Activated T-cell treated with anti-CD3 and anti-CD28 coated beads for 24 hours (primary cell): ENCODE measurements around the gene SCAF1.

ENCODE experiments used
- DNase-seq: peaks from one replicate; pipeline ENCODE4 v3.0.0-alpha.2; 2020; ENCODE audit warnings: low read depth

Gene SCAF1

DNA sequence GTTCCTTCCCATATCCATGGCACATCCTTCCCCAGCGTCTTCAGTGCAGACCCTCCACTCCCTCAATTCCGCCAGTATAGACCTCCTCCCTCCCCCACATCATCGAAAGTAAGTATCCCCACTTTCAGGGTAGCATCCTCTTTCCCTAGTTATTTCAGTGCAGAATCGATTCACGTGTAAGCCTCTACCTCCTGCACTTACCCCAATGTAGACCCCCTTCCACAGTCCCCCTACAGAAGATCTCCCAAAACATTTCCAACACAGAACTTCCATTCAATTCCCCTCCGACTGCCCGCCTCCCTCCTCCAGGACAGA is 23.0 kb downstream of the SCAF1 start:
- DNase-seq, result no peak

DNA sequence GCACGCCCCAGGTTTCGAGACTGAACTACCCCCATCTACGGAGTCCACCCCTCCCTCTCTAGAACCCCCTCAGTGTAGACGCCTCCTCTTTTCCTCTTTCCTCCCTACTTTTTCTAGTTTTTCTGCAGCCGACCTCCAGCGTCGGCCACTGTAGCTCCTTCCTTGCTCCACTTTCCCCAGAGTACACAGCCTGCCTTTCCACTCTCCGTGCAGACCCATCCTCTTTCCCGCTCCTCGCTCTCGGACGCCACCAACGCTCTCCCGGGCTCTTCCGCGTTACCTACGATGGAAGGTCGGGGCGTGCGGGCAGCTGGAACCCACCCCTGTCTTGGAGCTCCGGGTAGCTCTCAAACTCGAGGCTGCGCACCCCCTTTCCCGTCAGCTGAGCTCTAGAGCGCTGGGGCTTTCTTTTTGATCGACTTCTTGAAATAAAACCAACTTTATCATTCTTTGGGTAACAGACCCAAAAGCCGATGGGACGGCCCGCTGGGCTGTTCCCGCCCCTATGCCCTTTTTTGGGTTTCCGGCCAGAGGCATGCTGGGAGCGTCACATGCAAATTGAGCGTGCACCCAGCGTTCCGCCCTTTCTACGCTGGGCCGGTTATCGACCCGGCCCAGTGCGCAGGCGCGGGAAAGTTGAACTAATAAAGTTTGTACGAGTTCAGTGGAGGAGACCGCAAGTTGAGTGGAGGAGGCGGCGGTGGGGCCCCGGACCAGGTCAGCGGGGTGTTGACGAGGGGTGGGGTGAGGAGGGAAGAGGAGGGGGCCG is 23.5 kb downstream of the SCAF1 start, which contains the start of the genes BCL2L12 and IRF3:
TSS of gene BCL2L12 (plus strand) at position 583 of the 769 bp plus-strand sequence. CDS start 760 bp downstream, outside the sequence.
TSS of gene IRF3 (minus strand) at position 507 of the 769 bp plus-strand sequence. CDS start 1,019 bp downstream, outside the sequence.
- peak; percentile 99 for DNase-seq

DNA sequence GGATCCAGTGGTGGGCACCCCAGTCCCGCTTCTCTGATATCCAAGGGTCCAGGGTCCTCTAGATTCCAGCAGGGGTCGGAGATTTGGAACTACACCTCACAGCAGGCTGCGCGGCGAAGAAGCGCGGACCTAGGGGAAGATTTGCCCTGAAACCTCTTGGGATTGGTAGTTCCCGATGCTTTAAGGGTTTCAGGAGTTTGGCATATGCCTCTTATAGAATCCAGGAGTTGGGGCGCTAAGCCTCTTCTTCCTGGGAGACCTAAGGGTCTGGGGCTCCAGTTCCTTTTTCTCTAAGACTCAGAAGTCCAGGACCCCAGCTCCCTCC is 24.1 kb downstream of the SCAF1 start:
- DNase-seq, result no peak

DNA sequence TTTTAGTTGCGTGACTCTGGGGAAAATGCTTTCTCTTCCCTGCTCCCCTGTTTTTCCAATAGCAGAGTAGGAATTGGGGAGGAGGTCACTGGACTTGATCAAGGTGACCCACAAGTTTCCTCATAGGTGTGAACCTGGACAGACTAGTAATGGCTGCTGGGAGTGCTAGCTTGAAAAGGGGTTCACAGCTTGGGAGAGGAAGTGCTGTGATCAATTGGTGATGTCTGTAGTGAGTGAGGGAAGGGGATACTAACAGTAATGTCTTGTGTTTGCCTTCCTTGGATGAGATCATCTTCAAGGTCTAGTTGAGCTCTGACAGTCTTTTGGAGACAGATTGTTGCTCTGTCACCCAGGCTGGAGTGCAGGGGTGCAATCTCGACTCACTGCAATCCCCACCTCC is 25.5 kb downstream of the SCAF1 start:
- no peak for DNase-seq

DNA sequence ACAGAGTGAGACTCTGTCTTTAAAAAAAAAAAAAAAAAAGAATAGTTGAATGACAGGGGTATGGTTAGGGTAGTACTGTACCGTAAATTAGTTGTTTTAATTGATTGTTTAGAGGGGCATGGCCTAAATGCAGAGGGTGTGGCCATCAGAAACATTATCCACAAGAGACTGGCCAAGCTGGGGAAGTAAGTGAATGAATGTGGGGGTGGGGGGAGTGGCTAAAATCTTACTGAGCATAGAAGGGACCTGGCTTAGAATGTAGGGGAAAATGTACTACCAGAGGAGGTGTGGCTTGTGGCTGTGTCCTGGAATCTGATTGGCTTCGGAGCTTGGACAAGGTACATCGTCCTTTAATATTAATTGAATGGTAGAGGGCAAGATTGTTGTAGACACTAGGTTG is 27.5 kb downstream of the SCAF1 start:
- DNase-seq, result no peak

DNA sequence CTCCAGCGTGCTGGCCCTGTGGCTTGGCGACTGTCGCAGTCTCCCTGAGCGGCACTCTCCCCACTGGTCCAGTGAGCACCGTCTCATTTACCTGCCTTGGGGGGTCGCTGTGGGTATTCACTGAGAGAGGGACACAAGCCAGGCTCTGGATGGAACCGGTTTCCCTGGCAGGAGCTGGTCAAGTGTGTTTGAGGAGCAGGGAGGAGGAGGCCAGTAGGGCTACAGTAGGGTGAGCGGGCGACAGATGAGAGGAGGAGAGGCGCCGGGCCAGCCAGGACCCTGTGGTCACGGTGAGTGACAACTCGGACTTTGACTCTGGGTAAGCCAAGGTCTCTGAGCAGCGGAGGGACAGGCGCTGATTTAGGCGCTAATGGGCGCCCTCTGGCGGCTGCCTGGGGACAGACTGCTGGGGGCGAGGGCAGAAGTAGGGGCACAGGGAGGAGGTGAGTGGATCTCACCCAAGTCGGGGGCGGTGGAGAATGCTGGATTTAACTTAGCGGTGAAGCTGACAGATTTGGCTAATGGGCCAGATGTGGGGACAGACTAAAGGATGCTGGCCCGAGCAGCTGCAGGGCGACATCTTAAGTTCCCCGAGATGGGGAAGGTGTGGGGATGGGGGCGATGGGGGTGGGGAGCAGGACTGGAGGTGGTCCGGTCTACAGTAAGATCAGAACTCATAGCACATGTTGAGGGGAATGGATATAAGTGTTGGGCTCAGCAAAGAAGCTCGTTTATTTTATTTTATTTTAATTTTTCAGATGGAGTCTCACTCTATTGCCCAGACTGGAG is 30.3 kb downstream of the SCAF1 start:
- peak; percentile 60 for DNase-seq

DNA sequence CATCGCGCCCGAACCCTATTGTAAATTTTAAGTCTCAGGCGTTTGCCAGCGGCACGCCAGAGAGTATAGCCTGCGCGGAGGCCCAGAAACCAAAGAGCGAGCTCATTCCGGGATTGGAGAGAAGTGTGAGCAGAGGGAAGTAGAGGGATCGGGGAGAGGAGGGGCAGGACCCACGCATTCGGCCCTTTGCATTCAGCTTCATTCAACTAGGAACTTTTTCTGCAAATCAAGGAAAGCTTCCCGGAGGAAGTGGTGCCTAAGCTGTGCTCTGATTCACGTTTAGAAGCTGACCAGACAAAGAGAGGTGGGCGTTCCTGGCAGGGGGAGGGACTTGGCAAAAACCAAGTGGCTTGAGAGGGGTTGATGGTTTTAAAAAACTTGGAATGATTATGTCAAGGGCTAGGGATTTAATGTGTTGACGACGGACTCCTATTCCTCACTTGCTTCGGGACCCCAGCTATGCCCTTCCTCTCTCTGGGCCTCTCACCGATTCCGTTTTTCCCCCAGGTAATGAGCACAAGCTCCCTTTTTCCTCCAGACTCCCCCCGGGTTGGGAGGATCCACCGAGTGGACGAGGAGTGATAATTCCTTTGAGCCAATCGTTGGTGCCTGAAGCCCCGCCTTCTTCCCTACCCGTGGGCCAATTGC is 34.3 kb downstream of the SCAF1 start:
- no peak for DNase-seq

DNA sequence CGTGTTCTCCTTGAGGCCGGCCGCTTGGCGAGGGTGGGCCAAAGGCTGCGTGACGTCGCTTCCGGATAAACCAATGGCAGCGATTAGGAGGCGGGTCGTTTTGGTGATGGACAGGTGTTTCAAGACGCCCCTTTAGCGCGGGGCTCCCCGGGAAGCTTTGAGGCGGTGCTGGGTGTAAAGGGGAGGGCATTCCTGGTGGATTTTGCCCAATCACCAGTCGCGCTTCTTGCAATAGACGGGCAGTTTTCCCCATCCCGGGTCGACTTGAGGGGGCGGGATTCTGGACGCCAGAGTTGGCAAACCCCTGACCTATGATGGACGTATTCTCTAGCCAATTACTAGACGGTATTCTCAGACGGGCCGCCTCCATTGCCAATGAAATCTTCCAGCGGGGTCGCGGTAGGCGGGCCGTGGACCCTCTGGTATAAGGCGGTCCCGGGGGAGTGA is 34.8 kb downstream of the SCAF1 start:
- peak; percentile 98 for DNase-seq

DNA sequence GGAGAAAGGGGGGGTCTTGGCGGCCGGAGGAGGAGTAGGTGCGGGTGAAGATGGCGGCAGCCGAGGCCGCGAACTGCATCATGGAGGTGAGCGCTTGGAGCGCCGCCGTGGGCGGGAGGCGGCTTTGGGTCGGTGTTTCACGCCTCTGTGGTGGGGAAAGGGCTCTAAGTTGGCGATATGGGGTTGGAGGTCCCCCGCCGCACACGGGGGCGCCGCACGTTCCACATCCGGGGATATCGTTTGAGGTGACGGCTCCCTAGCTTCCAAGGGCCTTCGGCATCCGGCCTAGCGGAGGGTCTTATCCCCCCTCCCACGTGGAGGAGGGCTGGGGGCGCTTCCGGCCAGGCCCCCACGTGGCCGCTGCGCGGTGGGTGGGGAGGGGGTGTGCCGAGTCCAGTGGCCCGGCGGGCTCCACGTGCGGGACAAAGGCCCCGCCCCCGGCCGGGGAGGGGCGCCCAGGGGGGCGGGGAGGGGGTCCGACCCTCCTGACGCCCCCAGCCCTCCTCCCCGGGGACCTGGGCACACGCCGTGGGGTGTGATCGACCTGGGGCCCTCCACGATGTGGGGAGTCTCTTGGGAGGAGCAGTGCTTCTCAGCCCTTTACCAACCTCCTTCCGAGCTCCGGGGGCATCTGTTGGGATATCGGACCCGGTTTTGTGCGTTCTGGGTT is 35.4 kb downstream of the SCAF1 start, which contains the start of gene PRMT1:
TSS of gene PRMT1 (plus strand) at position 41 of the 670 bp plus-strand sequence. CDS start at position 51, 10 bp downstream.
- DNase-seq, result no peak

DNA sequence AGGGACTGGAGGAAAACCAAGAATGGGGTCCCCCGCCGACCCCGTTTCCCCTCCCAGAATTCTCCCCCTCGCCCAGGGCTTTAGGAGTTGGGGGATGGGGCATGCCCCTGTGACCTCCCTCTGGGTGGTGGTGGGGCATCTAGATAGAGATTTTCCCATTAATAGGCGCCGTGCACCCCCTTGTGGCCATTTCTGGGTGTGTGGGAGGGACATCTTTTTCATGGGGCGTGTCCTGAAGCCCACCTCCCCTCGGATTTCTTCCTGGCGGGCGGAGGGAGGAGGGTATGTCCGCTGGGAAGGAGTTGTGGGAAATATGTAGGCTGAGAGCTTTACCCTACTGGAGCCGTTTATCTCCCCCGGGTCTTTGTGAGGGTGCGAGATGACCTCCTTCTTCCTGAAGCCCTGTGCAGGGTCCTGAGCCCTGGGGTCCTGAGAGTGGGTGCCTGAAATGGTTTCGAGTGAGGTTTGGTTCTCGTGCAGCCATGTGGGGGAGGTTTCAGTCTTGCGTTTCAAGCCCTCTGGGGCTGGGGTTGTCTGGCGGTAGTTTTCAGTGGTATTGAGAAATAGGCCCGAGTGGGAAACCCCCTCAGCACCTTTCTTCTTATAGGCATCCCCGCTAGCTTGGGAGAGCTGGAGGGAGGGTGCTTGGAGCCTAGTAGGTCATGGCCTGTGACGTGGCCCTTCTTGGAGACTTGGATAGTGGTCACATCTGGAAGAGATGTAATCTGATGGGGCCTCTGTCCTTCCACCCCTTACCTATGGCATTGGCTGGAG is 36.1 kb downstream of the SCAF1 start:
- peak; percentile 72 for DNase-seq

DNA sequence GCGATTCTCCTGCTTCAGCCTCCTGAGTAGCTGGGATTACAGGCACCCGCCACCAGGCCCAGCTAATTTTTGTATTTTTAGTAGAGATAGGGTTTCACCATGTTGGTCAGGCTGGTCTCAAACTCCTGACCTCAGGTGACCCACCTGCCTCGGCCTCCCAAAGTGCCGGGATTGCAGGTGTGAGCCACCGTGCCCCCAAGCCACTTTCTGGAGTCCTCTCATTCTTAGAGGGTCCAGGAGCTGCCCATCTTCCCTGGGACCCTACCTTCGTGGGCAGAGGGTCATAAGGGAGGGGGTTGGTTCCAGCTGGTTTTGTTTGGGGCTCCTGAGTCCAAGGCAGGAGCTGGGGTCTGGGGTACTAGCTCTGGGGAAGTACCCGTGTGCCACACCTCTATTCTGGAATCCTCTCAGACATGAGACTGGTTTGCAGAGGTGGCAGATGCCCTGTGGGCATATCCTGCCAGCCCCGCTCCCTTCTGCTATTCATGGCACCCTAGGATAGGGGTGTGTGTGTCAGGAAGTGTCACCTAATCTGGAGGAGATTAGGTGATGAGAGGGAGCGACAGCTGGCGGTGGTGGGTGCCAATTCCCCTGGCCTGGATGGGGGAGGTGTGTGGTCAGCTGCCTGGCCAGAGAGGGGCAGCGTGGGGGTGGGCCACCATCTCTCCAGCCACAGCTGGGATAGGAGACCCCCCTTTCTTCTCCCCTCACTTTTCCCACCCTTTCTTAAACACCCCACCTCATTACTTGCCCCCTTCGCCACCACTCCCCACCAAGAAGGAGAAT is 37.2 kb downstream of the SCAF1 start:
- no peak for DNase-seq

DNA sequence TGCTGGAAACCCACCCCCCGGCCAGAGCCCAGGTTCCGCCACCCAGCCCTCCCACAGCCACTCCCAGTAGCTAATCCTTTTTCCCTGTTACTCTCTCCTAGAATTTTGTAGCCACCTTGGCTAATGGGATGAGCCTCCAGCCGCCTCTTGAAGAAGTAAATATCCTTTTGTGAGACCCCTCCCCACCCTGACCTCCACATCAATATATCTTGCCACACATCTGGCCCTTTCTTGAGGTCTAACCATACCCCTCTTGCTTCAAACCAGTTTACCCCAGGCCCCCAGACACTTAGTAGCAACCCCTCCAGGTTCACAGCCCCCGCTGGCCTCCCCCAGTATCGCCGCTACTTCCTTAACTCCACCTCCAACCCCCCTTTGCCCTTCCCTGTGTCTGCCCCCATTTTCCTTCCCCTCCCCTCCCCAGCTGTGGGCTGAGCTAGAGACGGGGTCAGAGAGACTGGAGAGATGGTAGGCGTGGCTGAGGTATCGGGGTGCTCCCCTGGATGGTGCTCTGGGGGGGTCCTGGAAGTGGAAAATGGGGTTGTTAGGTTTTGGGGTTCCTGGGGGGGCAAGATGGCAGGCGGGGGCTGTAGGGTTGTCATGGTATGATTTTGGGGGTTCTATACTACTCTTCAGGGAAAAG is 37.9 kb downstream of the SCAF1 start:
- DNase-seq, result no peak

DNA sequence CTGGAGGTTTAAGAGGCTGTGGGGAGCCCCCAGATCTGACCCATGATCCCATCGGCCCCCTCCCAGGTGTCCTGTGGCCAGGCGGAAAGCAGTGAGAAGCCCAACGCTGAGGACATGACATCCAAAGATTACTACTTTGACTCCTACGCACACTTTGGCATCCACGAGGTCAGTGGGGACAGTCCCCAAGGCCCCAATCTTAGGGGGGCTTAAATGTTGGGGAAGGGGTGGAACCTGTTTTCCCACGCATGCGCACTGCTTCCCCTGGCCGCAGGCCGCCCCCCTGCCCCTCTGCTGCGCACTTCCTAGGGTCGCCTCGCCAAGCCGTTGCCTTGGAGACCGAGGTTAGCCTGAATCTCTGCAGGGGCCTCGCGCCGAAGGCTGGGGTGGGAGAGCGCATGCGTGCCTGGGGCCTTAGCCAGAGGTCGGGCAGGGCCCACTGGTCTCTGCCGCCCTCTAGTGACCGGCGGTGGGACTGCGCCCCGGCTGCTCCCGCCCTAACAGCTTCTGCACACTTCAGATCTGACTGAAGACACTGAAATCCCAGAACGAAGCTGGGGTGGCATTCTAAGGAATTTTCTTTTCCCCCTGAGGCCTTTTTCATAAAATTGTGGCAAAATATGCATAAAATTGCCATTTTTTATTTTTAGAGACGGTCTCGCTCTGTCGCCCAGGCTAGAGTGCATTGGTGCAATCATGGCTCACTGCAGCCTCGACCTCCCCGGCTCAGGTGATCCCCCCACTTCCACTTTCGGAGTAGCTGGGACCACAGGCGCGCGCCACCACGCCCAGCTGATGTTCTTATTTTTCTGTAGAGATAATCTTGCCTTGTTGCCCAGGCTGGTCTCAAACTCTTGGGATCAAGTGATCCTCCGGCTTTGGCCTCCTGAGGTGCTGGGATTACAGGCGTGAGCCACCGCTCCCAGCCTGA is 38.7 kb downstream of the SCAF1 start:
- DNase-seq, result peak; percentile 91

DNA sequence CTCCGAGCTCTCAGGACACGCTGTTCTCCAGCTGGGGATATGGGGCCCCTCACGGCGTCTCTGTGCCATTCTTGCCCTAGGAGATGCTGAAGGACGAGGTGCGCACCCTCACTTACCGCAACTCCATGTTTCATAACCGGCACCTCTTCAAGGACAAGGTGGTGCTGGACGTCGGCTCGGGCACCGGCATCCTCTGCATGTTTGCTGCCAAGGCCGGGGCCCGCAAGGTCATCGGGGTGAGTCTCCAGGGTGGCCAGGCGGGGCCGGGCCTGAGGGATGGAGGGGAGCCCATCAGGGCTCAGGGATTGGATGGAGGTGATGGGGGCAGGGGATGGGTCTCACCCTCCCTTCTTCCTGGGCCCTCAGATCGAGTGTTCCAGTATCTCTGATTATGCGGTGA is 39.8 kb downstream of the SCAF1 start:
- no peak for DNase-seq

DNA sequence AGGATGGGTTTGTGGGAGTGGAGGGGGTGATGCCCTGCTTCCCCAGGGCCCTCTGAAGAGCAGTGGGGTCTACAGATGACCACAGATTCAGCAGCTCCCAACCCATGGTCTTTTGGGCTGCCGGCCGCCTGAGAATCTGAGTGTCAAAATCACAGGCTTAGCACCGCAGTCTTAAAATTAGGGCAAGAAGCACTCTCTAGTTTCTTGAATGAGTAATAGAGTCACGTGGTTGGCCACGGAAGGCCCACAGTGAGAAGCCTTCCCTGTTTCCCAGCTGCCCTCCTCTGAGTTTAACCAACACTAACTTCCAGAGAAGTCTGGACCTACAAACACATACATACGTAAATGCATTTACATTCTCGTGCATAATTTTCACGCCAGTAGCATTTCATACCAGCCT is 40.3 kb downstream of the SCAF1 start:
- DNase-seq, result no peak

DNA sequence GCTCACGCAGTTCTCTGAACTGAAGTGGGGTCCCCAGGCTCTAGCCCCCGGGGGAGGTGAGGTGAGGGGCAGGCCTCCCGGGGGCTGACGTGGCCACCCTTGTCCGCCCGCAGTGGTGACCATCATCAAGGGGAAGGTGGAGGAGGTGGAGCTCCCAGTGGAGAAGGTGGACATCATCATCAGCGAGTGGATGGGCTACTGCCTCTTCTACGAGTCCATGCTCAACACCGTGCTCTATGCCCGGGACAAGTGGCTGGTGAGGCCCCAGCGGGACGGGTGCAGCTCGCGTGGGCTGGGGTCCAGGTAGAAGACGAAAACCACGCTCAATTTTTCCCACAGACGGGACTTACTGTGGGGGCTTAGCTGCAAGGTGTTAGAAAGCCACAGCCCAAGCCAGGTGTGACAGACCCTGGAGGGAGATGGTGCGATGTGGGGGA is 41.8 kb downstream of the SCAF1 start:
- DNase-seq, result no peak

DNA sequence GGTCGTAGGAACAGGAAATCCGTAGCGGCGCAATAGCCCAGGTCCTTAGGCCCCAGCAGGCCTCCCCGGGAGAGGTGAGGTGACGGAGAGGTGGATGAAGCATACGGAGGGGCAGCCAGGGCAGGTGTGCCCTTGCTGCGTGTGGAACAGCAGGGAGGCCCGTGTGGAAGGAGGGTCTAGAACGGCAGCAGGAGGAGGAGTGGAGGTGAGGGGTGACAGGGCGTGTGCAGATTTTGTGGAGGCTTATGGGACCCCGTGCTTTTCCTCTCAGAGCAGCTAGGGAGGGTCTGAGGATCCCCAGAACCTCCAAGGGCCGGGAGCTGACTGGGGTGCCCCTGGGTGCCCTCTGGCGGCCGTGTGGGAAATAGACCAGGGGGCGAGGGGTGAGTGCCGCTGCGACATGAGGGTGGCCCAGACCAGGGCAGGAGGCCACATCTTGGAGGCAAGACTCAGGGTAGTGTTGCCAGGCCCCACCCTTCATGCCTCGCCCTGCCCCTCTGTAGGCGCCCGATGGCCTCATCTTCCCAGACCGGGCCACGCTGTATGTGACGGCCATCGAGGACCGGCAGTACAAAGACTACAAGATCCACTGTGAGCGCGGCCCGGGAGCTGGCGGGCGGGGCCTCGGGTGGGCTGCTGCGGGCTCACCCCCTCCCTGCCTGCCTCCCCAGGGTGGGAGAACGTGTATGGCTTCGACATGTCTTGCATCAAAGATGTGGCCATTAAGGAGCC is 42.4 kb downstream of the SCAF1 start:
- no peak for DNase-seq

DNA sequence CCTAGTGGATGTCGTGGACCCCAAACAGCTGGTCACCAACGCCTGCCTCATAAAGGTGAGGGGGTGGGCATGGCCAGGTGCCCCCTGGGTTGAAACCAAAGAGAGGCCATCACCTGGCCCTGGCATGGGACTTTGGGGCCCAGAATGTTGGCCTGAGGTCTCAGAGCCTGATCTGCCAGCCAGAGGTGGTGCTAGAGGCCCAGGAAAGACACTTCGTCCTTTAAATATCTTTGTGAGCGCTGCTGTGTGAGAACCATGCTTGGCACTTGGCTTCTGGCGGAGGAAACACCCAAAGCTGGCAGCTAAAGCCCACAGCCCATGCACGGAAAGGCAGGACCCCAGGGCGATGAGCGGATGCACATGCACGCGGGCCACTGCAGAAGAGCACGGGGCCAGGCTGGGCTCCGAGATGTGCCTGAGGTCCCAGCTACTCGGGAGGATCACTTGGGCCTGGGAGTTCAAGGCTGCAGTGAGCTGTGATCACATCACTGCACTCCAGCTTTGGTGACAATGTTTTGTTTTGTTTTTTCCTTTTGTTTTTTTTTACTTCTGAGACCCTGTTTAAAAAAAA is 43.1 kb downstream of the SCAF1 start:
- DNase-seq, result no peak
